ENCODE results near the gene APBA2.

GRCh38 chr15:28889346-28889745 lies 3.6 kb downstream of the APBA2 start:
- TF ChIP-seq CTCF (IDR thresholded peaks at IDR 0.05) = no peak
- no peak for TF ChIP-seq POLR2A (IDR thresholded peaks at IDR 0.05)
